ENCODE data around the gene SLC22A24. TPM values are rescaled to one million over a fixed set of nuclear protein-coding genes. Genes with fewer than 3 reads are reported as not detected.
"Not testable (repeated sequence)": the region's sequence is repeated elsewhere in the genome, so short reads cannot be mapped to it uniquely, and the experiment has no call there.

The SLC22A24 gene
- total RNA-seq (2014; rRNA removed; shearing (Covaris generic)), result not detected in 2 replicates

- DNase-seq (ENCODE audit: low read depth), result no peak
Measured at GRCh38 chr11:63144121-63144520, at the start of gene SLC22A24. Gene SLC22A24 (minus strand): TSS chr11:63144221. CDS start chr11:63143779, 442 bp downstream.

- DNase-seq (ENCODE audit: low read depth), result no peak
Measured at GRCh38 chr11:63180536-63180935, 36.5 kb upstream of the SLC22A24 start.

- DNase-seq (ENCODE audit: low read depth), result no peak
Measured at GRCh38 chr11:63179432-63180041, 35.5 kb upstream of the SLC22A24 start.

GRCh38 chr11:63177872-63178271 is 33.9 kb upstream of the SLC22A24 start:
- no peak for DNase-seq (ENCODE audit: low read depth)

- peak; percentile 17 for DNase-seq (ENCODE audit: low read depth)
Measured at GRCh38 chr11:63165706-63166310, 21.8 kb upstream of the SLC22A24 start.

- DNase-seq (ENCODE audit: low read depth), result no peak
Measured at GRCh38 chr11:63155794-63156193, 11.8 kb upstream of the SLC22A24 start.

GRCh38 chr11:63146581-63146980 is 2.6 kb upstream of the SLC22A24 start:
- DNase-seq (ENCODE audit: low read depth), result no peak

GRCh38 chr11:63142459-63142858 is 1.6 kb downstream of the SLC22A24 start:
- DNase-seq (ENCODE audit: low read depth), result no peak

- no peak for DNase-seq (ENCODE audit: low read depth)
Measured at GRCh38 chr11:63132985-63133775, 10.8 kb downstream of the SLC22A24 start.

GRCh38 chr11:63099555-63099954 is 44.5 kb downstream of the SLC22A24 start:
- DNase-seq (ENCODE audit: low read depth), result no peak

GRCh38 chr11:63080682-63081081 is 63.3 kb downstream of the SLC22A24 start:
- no peak for DNase-seq (ENCODE audit: low read depth)

GRCh38 chr11:63046203-63046602 is 97.8 kb downstream of the SLC22A24 start:
- DNase-seq (ENCODE audit: low read depth), result not testable (repeated sequence)

GRCh38 chr11:63042596-63042995 is 101.4 kb downstream of the SLC22A24 start:
- peak; percentile 26 for DNase-seq (ENCODE audit: low read depth)

- no peak for DNase-seq (ENCODE audit: low read depth)
Measured at GRCh38 chr11:63032457-63032856, 111.6 kb downstream of the SLC22A24 start.

Other genes with a start within 250 kb of the SLC22A24 start
- gene CHRM1, start 222.9 kb downstream of the SLC22A24 start, total RNA-seq (2014; rRNA removed; shearing (Covaris generic)), result not detected in 2 replicates
- gene SLC22A6, start 159.3 kb downstream of the SLC22A24 start, total RNA-seq (2014; rRNA removed; shearing (Covaris generic)), result not detected in 2 replicates
- not detected in 2 replicates for gene SLC22A8, start 128.4 kb downstream of the SLC22A24 start, total RNA-seq (2014; rRNA removed; shearing (Covaris generic))
- gene SLC22A25, start 99.4 kb upstream of the SLC22A24 start, total RNA-seq (2014; rRNA removed; shearing (Covaris generic)), result not detected in 2 replicates
- not detected in 2 replicates for gene SLC22A9, start 225.6 kb upstream of the SLC22A24 start, total RNA-seq (2014; rRNA removed; shearing (Covaris generic))